Stimulated activated CD4-positive, alpha-beta T cell treated with anti-CD3 and anti-CD28 coated beads, Interleukin-2, amount 100 ng/mL, for 4 hours (primary cell): ENCODE data around the gene ZNF580.

Source experiments
- DNase-seq: peaks from one replicate; pipeline ENCODE4 v3.0.0-alpha.2; 2020; ENCODE audit warnings: low read depth

Gene ZNF580

GRCh38 chr19:55606471-55606787 is 34.4 kb upstream of the ZNF580 start:
- no peak for DNase-seq

GRCh38 chr19:55606817-55607216 is 34.0 kb upstream of the ZNF580 start:
- DNase-seq: no peak

- no peak for DNase-seq
Observed at GRCh38 chr19:55609326-55609725, 31.5 kb upstream of the ZNF580 start.

GRCh38 chr19:55611300-55611982 is 29.4 kb upstream of the ZNF580 start:
- DNase-seq: no peak

- DNase-seq: no peak
Observed at GRCh38 chr19:55611983-55612645, 28.7 kb upstream of the ZNF580 start.

GRCh38 chr19:55613396-55613795 is 27.4 kb upstream of the ZNF580 start:
- DNase-seq: no peak

- DNase-seq: no peak
Observed at GRCh38 chr19:55613930-55614710, 26.7 kb upstream of the ZNF580 start.

- DNase-seq: no peak
Observed at GRCh38 chr19:55614711-55615542, 25.9 kb upstream of the ZNF580 start.

GRCh38 chr19:55615543-55616394 is 25.0 kb upstream of the ZNF580 start:
- no peak for DNase-seq

- no peak for DNase-seq
Observed at GRCh38 chr19:55616395-55616875, 24.4 kb upstream of the ZNF580 start.

GRCh38 chr19:55617426-55617825 is 23.4 kb upstream of the ZNF580 start:
- no peak for DNase-seq

- DNase-seq: no peak
Observed at GRCh38 chr19:55618426-55618825, 22.4 kb upstream of the ZNF580 start.

- DNase-seq: no peak
Observed at GRCh38 chr19:55619286-55619685, 21.5 kb upstream of the ZNF580 start.

- DNase-seq: no peak
Observed at GRCh38 chr19:55620410-55621204, 20.2 kb upstream of the ZNF580 start.

GRCh38 chr19:55621205-55621672 is 19.6 kb upstream of the ZNF580 start:
- no peak for DNase-seq

- no peak for DNase-seq
Observed at GRCh38 chr19:55621673-55622231, 19.1 kb upstream of the ZNF580 start.

- DNase-seq: no peak
Observed at GRCh38 chr19:55622242-55622969, 18.4 kb upstream of the ZNF580 start.

GRCh38 chr19:55623130-55623529 is 17.7 kb upstream of the ZNF580 start:
- no peak for DNase-seq

GRCh38 chr19:55623561-55623960 is 17.2 kb upstream of the ZNF580 start:
- DNase-seq: no peak
